GM20000 (cell line): ENCODE data around the gene CINP.
"Not testable (repeated sequence)": the region's sequence is repeated elsewhere in the genome, so short reads cannot be mapped to it uniquely, and the experiment has no call there.

ENCODE experiments used
- DNase-seq: peaks from one replicate; pipeline ENCODE4 v3.0.0; 2012; ENCODE audit warnings: low spot score
- TF ChIP-seq, protein P1 (sequence below): IDR thresholded peaks from 2 replicates; pipeline ENCODE4 v1.5.1; 2012; ENCODE audit warnings: mild to moderate bottlenecking, control low read depth; ENCODE audit errors: extremely low read depth, missing control alignments

CINP gene

DNA sequence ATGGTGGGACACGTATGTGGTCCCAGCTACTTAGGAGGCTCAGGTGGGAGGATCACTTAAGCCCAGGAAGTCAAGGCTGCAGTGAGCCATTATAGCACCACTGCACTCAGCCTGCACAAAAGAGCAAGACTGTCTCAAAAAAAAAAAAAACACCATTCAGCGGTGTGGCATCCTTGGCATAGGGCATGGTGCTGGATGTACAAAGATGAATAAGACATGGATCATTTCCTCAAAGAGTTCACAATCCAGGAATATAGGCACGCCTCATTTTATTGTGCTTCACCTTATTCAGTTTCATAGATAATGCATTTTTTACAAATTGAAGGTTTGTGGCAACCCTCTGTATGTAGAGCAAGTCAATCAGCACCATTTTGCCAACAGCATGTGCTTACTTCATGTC is 6.4 kb downstream of the CINP start:
- TF ChIP-seq, protein P1, sequence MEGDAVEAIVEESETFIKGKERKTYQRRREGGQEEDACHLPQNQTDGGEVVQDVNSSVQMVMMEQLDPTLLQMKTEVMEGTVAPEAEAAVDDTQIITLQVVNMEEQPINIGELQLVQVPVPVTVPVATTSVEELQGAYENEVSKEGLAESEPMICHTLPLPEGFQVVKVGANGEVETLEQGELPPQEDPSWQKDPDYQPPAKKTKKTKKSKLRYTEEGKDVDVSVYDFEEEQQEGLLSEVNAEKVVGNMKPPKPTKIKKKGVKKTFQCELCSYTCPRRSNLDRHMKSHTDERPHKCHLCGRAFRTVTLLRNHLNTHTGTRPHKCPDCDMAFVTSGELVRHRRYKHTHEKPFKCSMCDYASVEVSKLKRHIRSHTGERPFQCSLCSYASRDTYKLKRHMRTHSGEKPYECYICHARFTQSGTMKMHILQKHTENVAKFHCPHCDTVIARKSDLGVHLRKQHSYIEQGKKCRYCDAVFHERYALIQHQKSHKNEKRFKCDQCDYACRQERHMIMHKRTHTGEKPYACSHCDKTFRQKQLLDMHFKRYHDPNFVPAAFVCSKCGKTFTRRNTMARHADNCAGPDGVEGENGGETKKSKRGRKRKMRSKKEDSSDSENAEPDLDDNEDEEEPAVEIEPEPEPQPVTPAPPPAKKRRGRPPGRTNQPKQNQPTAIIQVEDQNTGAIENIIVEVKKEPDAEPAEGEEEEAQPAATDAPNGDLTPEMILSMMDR = no peak
- DNase-seq = no peak

DNA sequence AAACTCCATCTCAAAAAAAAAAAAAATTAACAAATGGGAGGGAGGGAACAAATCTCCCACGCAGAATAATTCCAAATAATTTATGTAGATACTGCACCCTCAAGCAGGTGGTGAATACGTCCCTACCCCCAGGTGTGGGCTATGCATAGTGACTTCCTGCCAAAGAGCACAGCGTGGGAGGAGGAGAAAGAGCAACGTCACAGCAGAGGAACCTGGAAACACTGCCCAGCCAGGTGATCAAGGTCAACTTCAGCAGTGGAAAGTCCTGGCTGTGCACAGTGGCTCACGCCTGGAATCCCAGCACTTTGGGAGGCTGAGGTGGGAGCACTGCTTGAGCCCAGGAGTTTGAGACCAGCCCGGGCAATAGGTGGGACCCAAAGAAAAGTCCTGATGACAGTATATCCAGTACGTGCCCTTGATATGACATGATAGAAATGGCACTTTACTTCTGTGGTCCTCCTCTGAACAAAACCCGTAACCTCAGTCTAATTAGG is 9.5 kb downstream of the CINP start:
- DNase-seq = no peak
- TF ChIP-seq, protein P1 = no peak

DNA sequence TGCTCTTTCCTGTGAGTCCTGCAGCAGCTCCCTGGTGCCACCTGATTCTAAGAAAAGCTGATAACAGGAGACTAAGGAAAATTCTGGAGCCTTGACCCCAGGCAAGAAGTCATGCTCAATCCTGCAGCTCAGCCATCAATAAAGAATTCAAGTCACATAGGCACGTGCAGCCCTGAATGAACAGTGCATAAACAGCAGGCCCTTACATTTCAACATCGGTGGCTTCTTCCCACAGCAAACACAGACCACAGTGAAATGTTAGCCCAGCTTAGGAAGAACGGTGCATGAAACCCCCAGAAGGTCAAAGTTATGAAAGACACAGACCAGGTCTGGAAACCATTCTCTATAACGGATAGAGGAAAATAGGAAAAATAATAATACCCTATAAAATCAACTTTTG is 10.5 kb downstream of the CINP start:
- no peak for DNase-seq
- TF ChIP-seq, protein P1 = no peak

DNA sequence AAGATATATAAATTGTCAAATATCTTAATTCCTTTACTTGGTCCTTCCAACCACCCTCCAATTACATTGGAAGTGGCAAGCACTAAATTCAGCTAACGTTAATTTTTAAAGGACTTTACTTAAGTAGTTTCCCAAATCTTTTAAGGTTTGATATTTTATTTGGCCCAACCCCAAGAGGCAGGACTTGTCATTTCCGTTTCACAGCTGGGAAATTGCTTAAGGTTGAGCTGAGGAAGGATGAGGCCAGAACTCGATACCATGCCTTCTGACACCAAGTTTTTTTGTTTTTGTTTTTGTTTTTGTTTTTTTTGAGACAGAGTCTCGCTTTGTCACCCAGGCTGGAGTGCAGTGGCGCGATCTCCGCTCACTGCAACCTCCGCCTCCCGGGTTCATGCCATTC is 11.1 kb downstream of the CINP start:
- not testable (repeated sequence) for DNase-seq

DNA sequence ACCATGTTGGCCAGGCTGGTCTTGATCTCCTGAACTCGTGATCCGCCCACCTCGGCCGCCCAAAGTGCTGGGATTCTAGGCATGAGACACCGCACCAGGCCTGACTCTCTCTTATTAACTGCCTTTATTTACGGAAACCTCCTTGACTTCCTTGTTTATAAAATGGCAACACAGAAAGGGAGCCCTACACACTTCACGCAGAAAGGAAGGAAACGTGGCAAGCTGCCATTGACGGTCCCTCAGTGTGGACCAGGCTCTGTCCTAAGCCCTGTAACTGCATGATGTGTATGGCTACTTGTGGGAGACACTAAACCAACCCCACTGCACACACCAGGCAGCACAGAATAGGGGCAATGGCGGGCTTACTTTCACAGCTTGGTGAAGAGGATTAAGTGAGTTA is 11.7 kb downstream of the CINP start:
- no peak for DNase-seq
- TF ChIP-seq, protein P1 = no peak

DNA sequence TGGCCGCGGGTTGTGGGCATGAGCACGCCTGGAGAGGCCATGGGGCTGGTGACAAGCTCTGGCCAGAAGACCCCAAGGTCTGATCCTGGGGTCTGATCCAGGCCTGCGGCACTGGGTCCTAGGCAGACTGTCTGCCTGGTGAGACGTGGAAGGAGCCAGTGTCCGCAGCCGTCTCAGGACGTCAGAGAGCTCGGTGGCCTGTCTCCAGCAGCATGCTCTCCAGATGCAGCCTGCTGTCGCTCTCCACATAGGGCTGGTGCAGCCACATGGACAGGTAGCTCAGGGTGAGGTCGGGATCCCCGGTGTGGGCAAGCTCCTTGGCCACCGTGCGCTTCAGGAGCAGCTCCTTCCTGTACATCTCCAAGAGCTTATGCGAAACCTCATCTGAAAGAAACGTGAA is 14.3 kb downstream of the CINP start:
- no peak for DNase-seq
- TF ChIP-seq, protein P1 = no peak

DNA sequence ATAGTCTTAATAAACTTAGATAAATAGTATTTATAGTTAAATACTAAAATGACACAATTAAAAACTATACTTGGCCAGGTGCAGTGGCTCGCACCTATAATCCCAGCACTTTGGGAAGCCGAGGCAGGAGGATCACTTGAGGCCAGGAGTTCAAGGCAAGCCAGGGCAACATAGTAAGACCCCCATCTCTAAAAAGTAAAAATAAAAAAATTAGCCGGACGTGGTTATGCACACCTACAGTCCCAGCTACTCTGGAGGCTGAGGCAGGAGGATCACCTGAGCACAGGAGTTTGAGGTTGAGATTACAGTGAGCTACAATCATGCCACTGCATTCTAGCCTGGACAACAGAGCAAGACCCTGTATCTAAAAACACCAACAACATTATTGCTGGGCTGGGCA is 16.0 kb downstream of the CINP start:
- DNase-seq = no peak
- TF ChIP-seq, protein P1 = no peak

DNA sequence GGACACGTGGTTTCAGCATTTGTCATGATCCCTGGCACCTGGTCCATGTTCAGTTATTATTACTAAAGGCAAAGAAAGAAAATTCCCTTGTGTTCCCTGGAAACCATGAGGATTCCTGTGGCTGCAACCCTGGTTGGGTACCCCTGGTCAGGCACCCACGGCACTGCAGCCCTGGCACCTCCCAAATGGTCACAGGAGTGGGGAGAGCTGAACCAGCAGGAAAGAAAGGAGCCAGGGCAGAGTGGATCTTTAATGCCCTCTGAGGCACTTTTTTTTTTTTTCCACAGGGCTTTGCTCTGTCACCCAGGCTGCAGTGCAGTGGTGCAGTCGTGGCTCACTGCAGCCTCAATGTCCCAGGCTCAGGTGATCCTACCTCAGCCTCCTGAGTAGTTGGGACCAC is 17.5 kb downstream of the CINP start:
- TF ChIP-seq, protein P1 = no peak
- no peak for DNase-seq
